ENCODE data around the gene OPCML.
A peak's percentile ranks its signal among the peaks of the same experiment; 100 is the strongest.

The OPCML gene

GRCh38 chr11:132638423-132638822 lies 893.9 kb downstream of the OPCML start:
- no peak for DNase-seq

DNA sequence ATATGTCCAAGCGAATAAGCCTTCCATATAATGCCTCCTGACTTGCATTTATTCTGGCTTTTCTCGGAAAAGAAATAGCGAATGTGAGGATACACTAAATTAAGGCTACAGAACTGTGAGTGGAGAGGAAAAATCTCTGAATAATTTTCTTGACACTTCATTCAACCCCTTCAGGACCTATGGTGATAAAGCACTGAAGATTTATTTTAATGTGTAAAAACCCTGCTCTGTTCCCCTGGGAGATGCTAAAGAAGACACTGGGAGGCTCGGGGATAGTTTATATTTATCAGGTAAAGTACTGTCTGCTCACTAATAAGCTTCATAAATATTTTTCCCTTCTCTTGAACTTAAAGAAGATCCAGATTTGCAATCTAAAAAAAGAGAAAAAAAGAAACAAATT lies 895.8 kb downstream of the OPCML start:
- no peak for DNase-seq

DNA sequence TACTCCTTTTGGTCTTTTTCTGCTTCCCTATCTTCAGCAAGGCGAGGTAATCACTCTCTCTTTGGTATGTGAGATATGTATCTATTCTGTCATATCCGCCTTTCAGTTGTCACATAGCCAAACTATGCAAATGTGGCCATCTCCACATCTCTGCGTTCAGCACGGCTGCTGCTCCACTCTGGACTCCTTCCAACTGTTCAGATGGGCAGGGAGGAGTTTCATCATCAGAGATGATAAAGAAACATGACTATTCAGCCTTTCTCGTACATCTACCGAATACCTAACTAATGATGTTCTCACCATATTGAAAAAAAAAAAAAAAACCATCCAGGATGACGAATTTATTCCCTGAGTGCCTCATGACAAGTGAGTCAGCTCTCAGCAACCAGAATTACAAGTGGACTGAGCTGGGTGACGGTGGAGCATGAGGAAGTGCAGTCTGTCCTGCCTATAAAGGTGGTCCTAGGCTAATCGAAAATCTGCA lies 899.6 kb downstream of the OPCML start:
- no peak for DNase-seq

DNA sequence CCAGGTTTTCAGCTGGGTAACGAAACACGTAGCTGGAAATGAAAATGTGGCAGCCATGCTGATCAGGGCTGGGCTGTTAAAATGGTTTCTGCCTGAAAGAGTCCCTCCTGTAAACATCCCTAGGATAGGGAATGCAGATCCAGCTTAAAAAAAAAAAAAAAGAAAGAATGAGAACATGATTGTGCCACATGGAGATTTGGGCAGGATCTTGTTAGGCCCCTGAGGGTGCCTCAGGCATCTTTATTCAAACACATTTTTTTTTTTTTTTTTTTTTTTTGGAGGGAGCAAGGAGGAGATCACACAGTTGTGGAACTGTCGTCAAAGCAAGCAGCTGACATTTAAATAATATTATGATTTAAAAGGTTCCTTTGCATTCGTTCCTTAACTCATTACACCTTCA lies 900.3 kb downstream of the OPCML start:
- DNase-seq, result no peak

DNA sequence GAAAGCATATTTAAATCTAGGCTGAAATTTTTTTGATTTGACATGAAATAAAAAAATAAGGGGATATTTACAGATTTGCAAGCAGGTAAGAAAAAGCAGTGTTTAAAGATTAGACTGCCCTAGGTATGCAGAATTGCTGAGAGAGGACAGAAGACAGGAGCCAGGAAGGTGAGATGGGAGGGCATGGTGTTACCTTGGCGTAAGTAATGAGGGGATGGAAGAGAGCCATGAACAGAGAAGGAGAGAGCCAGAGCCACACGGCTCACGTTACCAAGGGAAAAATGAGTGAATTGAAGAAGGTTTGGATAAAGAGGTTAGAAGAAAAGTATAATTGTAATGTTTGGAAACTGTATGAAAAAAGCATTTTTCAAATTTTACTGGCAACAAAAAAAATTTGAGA lies 904.3 kb downstream of the OPCML start:
- DNase-seq, result no peak

- DNase-seq, result no peak
Observed at GRCh38 chr11:132626446-132626845, 905.9 kb downstream of the OPCML start.

DNA sequence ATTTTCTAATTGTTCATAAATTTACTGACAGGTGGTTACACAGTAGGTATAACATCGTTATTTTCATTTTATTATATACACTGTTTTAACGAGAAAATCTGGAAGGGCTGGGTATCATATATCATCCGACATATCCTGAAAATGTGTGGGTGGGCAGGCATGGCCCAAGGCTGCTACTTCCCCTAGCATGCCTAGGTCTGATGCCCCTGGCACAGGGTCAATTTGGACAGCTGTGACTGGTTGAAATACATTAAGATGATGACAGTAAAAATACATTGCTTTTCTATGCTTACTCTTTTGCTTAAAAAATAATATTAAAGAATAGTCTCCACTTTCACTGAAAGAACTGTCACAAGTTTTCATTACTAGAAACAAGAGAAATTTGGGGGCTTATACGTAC lies 908.8 kb downstream of the OPCML start:
- no peak for DNase-seq

DNA sequence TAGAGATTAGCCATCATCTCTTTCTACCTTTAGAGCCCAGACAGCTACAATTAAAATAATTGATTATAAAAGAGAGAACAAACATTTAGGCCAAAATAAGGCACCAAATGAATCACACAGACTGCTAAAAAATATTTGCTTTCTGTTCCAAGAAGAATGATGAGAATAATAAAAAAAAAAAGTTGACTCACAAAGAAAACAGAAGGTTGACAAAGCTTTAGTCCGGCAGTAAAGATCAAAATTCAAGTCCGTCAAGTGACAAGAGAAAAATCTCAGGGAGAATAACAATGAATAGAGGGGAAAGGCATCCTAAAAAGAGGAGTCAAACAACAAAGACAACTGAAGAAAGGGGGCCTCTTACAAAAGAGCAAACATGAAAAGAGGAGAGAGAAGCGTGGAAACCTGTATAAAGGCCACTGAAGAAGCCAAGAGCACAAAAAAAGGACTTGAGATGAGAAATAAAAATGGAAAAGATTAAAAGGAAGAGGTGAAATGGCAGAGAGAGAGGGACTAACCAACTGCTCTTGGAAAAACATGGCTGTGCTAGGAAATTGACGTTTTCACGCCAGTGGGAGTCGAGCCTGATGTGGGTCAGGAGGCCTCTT lies 910.2 kb downstream of the OPCML start:
- DNase-seq, result no peak

DNA sequence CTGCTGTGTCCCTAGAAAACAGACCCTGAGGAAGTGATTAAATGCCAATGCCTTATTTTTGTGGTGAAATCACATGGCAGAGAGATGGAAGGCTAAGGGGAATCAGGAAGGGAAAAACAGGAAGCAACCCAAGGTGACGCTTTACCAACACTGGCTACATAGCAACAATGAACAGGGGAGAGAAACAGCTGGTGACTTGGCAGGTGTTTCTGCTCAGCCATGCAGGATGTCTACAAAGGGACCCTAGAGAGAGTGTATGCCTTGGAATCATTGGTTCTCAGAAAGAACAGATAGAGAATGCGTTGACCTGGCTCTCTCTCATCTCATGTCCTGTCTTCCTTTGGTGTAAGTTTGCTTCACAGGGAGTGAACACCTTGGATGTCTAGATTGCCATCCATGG lies 911.9 kb downstream of the OPCML start:
- DNase-seq, result peak; percentile 49

- no peak for DNase-seq
Observed at GRCh38 chr11:132610791-132611190, 921.5 kb downstream of the OPCML start.

- no peak for DNase-seq
Observed at GRCh38 chr11:132610216-132610615, 922.1 kb downstream of the OPCML start.

GRCh38 chr11:132607575-132607974 lies 924.7 kb downstream of the OPCML start:
- DNase-seq, result no peak

DNA sequence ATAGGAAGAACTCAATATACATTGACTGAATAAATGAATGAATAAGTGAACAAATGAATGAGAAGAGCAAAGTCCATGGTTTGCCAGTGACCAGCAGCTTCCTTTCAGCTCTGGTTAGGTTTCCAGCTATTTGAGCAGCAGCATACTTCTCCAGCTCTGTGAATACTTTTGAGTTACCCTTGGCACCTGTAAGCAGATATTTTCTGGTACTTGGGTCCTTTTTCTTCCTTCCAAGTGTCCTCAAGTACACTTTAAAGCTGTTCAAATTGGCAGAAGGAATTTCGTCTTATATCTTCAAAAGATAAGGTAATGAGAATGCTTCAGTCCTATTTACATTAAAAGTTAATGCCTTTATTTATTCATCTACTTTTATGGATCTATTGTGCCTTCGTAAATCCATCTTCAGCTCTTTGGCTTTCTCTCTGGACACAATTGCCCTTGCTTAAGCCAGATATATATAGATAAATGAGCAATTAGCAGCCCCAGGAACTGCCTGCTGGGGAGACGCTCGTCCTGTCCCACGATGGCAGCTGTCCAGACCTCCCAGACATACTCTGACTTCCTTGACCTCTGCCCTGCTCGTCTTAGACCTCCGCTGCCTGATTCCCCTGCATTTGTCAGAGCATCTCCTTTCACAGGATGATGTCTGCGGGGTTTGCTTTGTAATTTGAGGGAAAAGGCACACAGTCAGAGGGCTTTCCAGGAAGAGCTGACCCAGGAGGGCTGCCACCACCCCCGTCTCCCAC lies 926.3 kb downstream of the OPCML start:
- no peak for DNase-seq

GRCh38 chr11:132604431-132604830 lies 927.9 kb downstream of the OPCML start:
- DNase-seq, result no peak

- DNase-seq, result no peak
Observed at GRCh38 chr11:132601875-132602274, 930.4 kb downstream of the OPCML start.

DNA sequence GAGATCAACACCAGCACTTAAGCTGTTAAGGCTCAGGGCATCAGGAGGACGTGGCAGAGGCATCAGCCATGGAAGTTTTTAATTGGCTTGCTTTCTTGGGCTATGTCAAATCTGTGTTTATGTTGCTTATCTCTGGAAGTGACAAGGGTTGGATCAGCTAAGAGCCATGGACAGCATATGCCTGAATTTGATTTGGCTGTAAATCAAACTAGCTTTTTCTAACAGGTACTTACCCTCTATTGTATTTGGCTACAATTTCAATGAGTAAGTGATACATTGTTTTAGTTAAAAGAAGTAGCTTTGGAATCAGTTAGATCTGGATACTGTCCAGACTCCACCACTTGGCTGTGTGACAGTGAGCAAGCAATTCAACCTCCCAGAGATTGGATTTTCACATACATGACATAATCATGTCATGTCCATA lies 936.6 kb downstream of the OPCML start:
- peak; percentile 69 for DNase-seq

DNA sequence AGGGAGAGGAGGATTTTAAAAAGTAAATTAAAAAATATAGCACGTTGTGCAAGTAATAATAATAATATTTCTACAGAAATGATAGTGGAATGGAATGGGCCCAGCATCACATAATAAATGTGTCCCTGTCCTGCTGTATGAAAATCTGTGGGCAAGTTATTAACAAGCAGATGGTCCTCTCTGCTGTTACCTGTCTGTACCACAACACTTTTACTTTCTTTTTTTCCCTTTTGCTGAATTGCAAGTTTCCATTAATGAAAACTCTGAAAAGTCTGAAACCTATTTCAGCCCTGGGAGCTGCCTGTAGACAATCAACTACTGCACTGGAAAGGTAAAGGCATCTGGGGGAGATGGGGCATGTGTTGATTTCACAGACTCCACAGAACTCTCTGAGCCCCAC lies 937.1 kb downstream of the OPCML start:
- DNase-seq, result no peak

- DNase-seq, result peak; percentile 9
Observed at GRCh38 chr11:132590986-132591385, 941.3 kb downstream of the OPCML start.

DNA sequence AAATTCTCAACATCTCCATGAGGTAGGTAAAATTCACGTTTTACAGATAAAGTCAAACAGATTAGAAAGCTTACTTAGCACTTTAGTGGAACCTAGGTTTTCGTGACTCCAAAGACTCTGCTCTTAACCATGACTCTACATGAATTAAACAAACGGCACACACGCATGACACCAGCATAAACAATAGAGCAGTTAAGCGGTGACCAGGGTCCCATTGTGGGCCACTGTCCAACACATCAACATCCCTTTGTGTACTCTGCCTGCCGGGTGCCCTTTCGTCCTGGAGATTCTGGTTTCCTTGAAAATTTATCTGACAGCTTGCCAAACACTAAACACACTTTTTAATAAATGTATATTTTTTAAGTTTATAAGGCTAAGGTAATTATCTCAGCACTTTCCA lies 941.7 kb downstream of the OPCML start:
- peak; percentile 85 for DNase-seq

- no peak for DNase-seq
Observed at GRCh38 chr11:132589791-132590190, 942.5 kb downstream of the OPCML start.

- no peak for DNase-seq
Observed at GRCh38 chr11:132588366-132588765, 943.9 kb downstream of the OPCML start.

- no peak for DNase-seq
Observed at GRCh38 chr11:132587716-132588115, 944.6 kb downstream of the OPCML start.

GRCh38 chr11:132586801-132587200 lies 945.5 kb downstream of the OPCML start:
- peak; percentile 20 for DNase-seq

GRCh38 chr11:132579634-132580327 lies 952.5 kb downstream of the OPCML start:
- no peak for DNase-seq
